Measurements from ENCODE around the gene MAPRE3.
A peak's percentile ranks its signal among the peaks of the same experiment; 100 is the strongest.

MAPRE3 gene

GRCh38 chr2:26978061-26978596 lies 7.7 kb downstream of the MAPRE3 start:
- ATAC-seq (replicated peaks), result no peak
- Mint-ChIP-seq H3K4me1 (ENCODE audit: low read depth in 2 of 2) (peaks cover 0 to 3% of the 10 kb centered on the region in 2 donors), H3K27ac (no peak overlapping the region), H3K36me3 (ENCODE audit: insufficient read depth) (peaks cover 3% of the 10 kb centered on the region), H3K27me3 (peaks cover 6 to 26% of the 10 kb centered on the region in 2 donors), H3K9me3 (no peaks in the 10 kb centered on the region), H3K4me3 (no peak overlapping the region)
- DNase-seq, result no peak

- no peaks in the 10 kb centered on the region for H3K9me3 Mint-ChIP-seq
- no peak overlapping the region for H3K4me3 Mint-ChIP-seq
- DNase-seq (no peak), ATAC-seq (replicated peaks) (no peak)
- H3K36me3 Mint-ChIP-seq (ENCODE audit: insufficient read depth), result peaks cover 3% of the 10 kb centered on the region
- peaks cover 6 to 22% of the 10 kb centered on the region in 2 donors for H3K27me3 Mint-ChIP-seq
- peaks cover 0 to 3% of the 10 kb centered on the region in 2 donors for H3K4me1 Mint-ChIP-seq (ENCODE audit: low read depth in 2 of 2)
- H3K27ac Mint-ChIP-seq, result no peak overlapping the region
Observed at GRCh38 chr2:26979741-26980140, 9.3 kb downstream of the MAPRE3 start.

GRCh38 chr2:26980971-26981370 lies 10.5 kb downstream of the MAPRE3 start:
- H3K27me3 Mint-ChIP-seq, result peaks cover 0 to 15% of the 10 kb centered on the region in 2 donors

GRCh38 chr2:26982102-26982742 lies 11.8 kb downstream of the MAPRE3 start:
- Mint-ChIP-seq H3K4me3 (no peak overlapping the region), H3K27ac (no peak overlapping the region)
- DNase-seq, result peak in 2 of 3 experiments; percentile 7 to 11

More at GRCh38 chr2:26980971-26981370, 10.5 kb downstream of the MAPRE3 start:
- DNase-seq (no peak), ATAC-seq (replicated peaks) (no peak)
- peaks cover 3% of the 10 kb centered on the region for H3K36me3 Mint-ChIP-seq (ENCODE audit: insufficient read depth)
- no peak overlapping the region for H3K27ac Mint-ChIP-seq
- H3K9me3 Mint-ChIP-seq, result no peaks in the 10 kb centered on the region
- no peak overlapping the region for H3K4me3 Mint-ChIP-seq
- H3K4me1 Mint-ChIP-seq (ENCODE audit: low read depth in 2 of 2), result peaks cover 0 to 3% of the 10 kb centered on the region in 2 donors

GRCh38 chr2:26983746-26984145 lies 13.3 kb downstream of the MAPRE3 start:
- Mint-ChIP-seq H3K36me3 (ENCODE audit: insufficient read depth) (peaks cover 3% of the 10 kb centered on the region), H3K4me1 (ENCODE audit: low read depth in 2 of 2) (peaks cover 0 to 3% of the 10 kb centered on the region in 2 donors), H3K9me3 (no peaks in the 10 kb centered on the region), H3K27ac (no peak overlapping the region), H3K4me3 (no peak overlapping the region), H3K27me3 (peaks cover 0 to 7% of the 10 kb centered on the region in 2 donors)
- no peak for ATAC-seq (replicated peaks)
- no peak for DNase-seq

More at GRCh38 chr2:26982102-26982742, 11.8 kb downstream of the MAPRE3 start:
- Mint-ChIP-seq H3K36me3 (ENCODE audit: insufficient read depth) (peaks cover 3% of the 10 kb centered on the region), H3K4me1 (ENCODE audit: low read depth in 2 of 2) (peaks cover 0 to 3% of the 10 kb centered on the region in 2 donors), H3K27me3 (peaks cover 0 to 15% of the 10 kb centered on the region in 2 donors), H3K9me3 (no peaks in the 10 kb centered on the region)
- ATAC-seq (replicated peaks), result peak; percentile 76

- Mint-ChIP-seq H3K4me3 (no peak overlapping the region), H3K27me3 (no peaks in the 10 kb centered on the region), H3K27ac (no peak overlapping the region), H3K4me1 (ENCODE audit: low read depth in 2 of 2) (peaks cover 0 to 1% of the 10 kb centered on the region in 2 donors), H3K9me3 (no peaks in the 10 kb centered on the region), H3K36me3 (ENCODE audit: insufficient read depth) (peaks cover 3% of the 10 kb centered on the region)
- no peak for DNase-seq
- ATAC-seq (replicated peaks), result no peak
Observed at GRCh38 chr2:26985807-26986206, 15.4 kb downstream of the MAPRE3 start.

- no peak overlapping the region for H3K4me3 Mint-ChIP-seq
- no peaks in the 10 kb centered on the region for H3K9me3 Mint-ChIP-seq
- no peaks in the 10 kb centered on the region for H3K36me3 Mint-ChIP-seq (ENCODE audit: insufficient read depth)
- no peaks in the 10 kb centered on the region for H3K27me3 Mint-ChIP-seq
- DNase-seq (no peak), ATAC-seq (replicated peaks) (no peak)
- no peaks in the 10 kb centered on the region for H3K4me1 Mint-ChIP-seq (ENCODE audit: low read depth in 2 of 2)
- no peak overlapping the region for H3K27ac Mint-ChIP-seq
Observed at GRCh38 chr2:26986576-26986975, 16.1 kb downstream of the MAPRE3 start.

GRCh38 chr2:26988058-26988860 lies 17.8 kb downstream of the MAPRE3 start:
- no peaks in the 10 kb centered on the region for H3K27me3 Mint-ChIP-seq
- H3K9me3 Mint-ChIP-seq, result no peaks in the 10 kb centered on the region
- no peak overlapping the region for H3K27ac Mint-ChIP-seq
- DNase-seq, result no peak
- ATAC-seq (replicated peaks), result no peak
- no peaks in the 10 kb centered on the region for H3K36me3 Mint-ChIP-seq (ENCODE audit: insufficient read depth)
- no peak overlapping the region for H3K4me3 Mint-ChIP-seq
- H3K4me1 Mint-ChIP-seq (ENCODE audit: low read depth in 2 of 2), result no peaks in the 10 kb centered on the region

- H3K27ac Mint-ChIP-seq, result no peak overlapping the region
- ATAC-seq (replicated peaks) (no peak), DNase-seq (no peak)
- H3K9me3 Mint-ChIP-seq, result no peaks in the 10 kb centered on the region
- H3K4me3 Mint-ChIP-seq, result no peak overlapping the region
- H3K36me3 Mint-ChIP-seq (ENCODE audit: insufficient read depth), result no peaks in the 10 kb centered on the region
- no peaks in the 10 kb centered on the region for H3K27me3 Mint-ChIP-seq
- H3K4me1 Mint-ChIP-seq (ENCODE audit: low read depth in 2 of 2), result no peaks in the 10 kb centered on the region
Observed at GRCh38 chr2:26989156-26989555, 18.7 kb downstream of the MAPRE3 start.

GRCh38 chr2:26991717-26992116 lies 21.3 kb downstream of the MAPRE3 start:
- Mint-ChIP-seq H3K4me1 (ENCODE audit: low read depth in 2 of 2) (no peaks in the 10 kb centered on the region), H3K27me3 (no peaks in the 10 kb centered on the region), H3K9me3 (no peaks in the 10 kb centered on the region), H3K36me3 (ENCODE audit: insufficient read depth) (no peaks in the 10 kb centered on the region), H3K4me3 (no peak overlapping the region), H3K27ac (no peak overlapping the region)
- DNase-seq (no peak), ATAC-seq (replicated peaks) (no peak)

GRCh38 chr2:26993768-26994167 lies 23.3 kb downstream of the MAPRE3 start:
- Mint-ChIP-seq H3K36me3 (ENCODE audit: insufficient read depth) (no peaks in the 10 kb centered on the region), H3K4me1 (ENCODE audit: low read depth in 2 of 2) (no peaks in the 10 kb centered on the region), H3K4me3 (no peak overlapping the region), H3K9me3 (no peaks in the 10 kb centered on the region), H3K27me3 (peaks cover under 1 to 11% of the 10 kb centered on the region in 2 donors), H3K27ac (no peak overlapping the region)
- no peak for ATAC-seq (replicated peaks)
- DNase-seq, result no peak

GRCh38 chr2:26994983-26995382 lies 24.5 kb downstream of the MAPRE3 start:
- H3K27me3 Mint-ChIP-seq, result peaks cover 7 to 18% of the 10 kb centered on the region in 2 donors
- no peak overlapping the region for H3K4me3 Mint-ChIP-seq
- no peaks in the 10 kb centered on the region for H3K4me1 Mint-ChIP-seq (ENCODE audit: low read depth in 2 of 2)
- no peak for ATAC-seq (replicated peaks)
- H3K27ac Mint-ChIP-seq, result no peak overlapping the region
- no peak for DNase-seq
- no peaks in the 10 kb centered on the region for H3K36me3 Mint-ChIP-seq (ENCODE audit: insufficient read depth)
- no peaks in the 10 kb centered on the region for H3K9me3 Mint-ChIP-seq

- no peak for ATAC-seq (replicated peaks)
- Mint-ChIP-seq H3K27me3 (peaks cover 7 to 18% of the 10 kb centered on the region in 2 donors), H3K27ac (no peak overlapping the region), H3K4me1 (ENCODE audit: low read depth in 2 of 2) (no peaks in the 10 kb centered on the region), H3K4me3 (no peak overlapping the region), H3K9me3 (no peaks in the 10 kb centered on the region), H3K36me3 (ENCODE audit: insufficient read depth) (no peaks in the 10 kb centered on the region)
- DNase-seq, result no peak
Observed at GRCh38 chr2:26997394-26997793, 27.0 kb downstream of the MAPRE3 start.

- Mint-ChIP-seq H3K36me3 (ENCODE audit: insufficient read depth) (no peaks in the 10 kb centered on the region), H3K9me3 (no peaks in the 10 kb centered on the region), H3K27ac (no peak overlapping the region), H3K27me3 (peaks cover 7 to 23% of the 10 kb centered on the region in 2 donors), H3K4me1 (ENCODE audit: low read depth in 2 of 2) (no peaks in the 10 kb centered on the region), H3K4me3 (no peak overlapping the region)
- ATAC-seq (replicated peaks) (no peak), DNase-seq (no peak)
Observed at GRCh38 chr2:26998323-26998722, 27.9 kb downstream of the MAPRE3 start.
